Spleen (tissue), 11 donors: ENCODE measurements around the gene CHPF. TPM values are rescaled to one million over a fixed set of nuclear protein-coding genes. Genes with fewer than 3 reads are reported as not detected.
A peak's percentile ranks its signal among the peaks of the same experiment; 100 is the strongest.

ENCODE experiments used
- DNase-seq: peaks from one replicate; pipeline ENCODE4 v3.0.0-alpha.2; 2020
- H3K27ac ChIP-seq, 8 donors: fragments of 200-600 bp; sonication (generic) in 7 of 8; 1 replicate in 4 of 8; 2 replicates in 4 of 8; pipeline versions ENCODE4 v1.5.0 to v1.8.0; 2016 to 2021; ENCODE audit warnings: inconsistent platforms in 4 of 8, mild to moderate bottlenecking in 4 of 8, moderate library complexity in 1 of 8
- H3K27me3 ChIP-seq, 7 donors: fragments of 200-600 bp; sonication (generic) in 6 of 7; replicated peaks in 1 of 7; 1 replicate in 4 of 7; 2 replicates in 3 of 7; pipeline versions ENCODE4 v1.5.0 to v1.8.0; 2016 to 2021; ENCODE audit warnings: inconsistent platforms in 3 of 7, mild to moderate bottlenecking in 1 of 7
- H3K36me3 ChIP-seq, 6 donors: fragments of 200-600 bp; sonication (generic) in 5 of 6; 1 replicate in 4 of 6; 2 replicates in 2 of 6; pipeline versions ENCODE4 v1.5.0 to v1.8.0; 2016 to 2021; ENCODE audit warnings: inconsistent platforms in 2 of 6
- H3K4me1 ChIP-seq, 6 donors: fragments of 200-600 bp; sonication (generic) in 5 of 6; 1 replicate in 3 of 6; 2 replicates in 3 of 6; pipeline versions ENCODE4 v1.5.0 to v1.8.0; 2016 to 2021; ENCODE audit warnings: inconsistent platforms in 3 of 6
- H3K4me3 ChIP-seq, 8 donors: fragments of 200-600 bp; sonication (generic) in 7 of 8; 1 replicate in 4 of 8; 2 replicates in 4 of 8; pipeline versions ENCODE4 v1.5.0 to v1.8.0; 2016 to 2021; ENCODE audit warnings: inconsistent platforms in 4 of 8, mild to moderate bottlenecking in 4 of 8, moderate library complexity in 2 of 8
- H3K9me3 ChIP-seq, 8 donors: fragments of 200-600 bp; sonication (generic) in 7 of 8; 1 replicate in 4 of 8; 2 replicates in 4 of 8; pipeline versions ENCODE4 v1.5.0 to v1.8.0; 2016 to 2021; ENCODE audit warnings: inconsistent platforms in 4 of 8
- POLR2A ChIP-seq, 3 donors: fragments of 450-650 bp; IDR thresholded peaks; one replicate each; pipeline ENCODE4 v1.5.1; 2017; ENCODE audit warnings: antibody characterized with exemption in 3 of 3, mild to moderate bottlenecking in 1 of 3
- POLR2AphosphoS5 ChIP-seq, 3 donors: sonication (generic); formaldehyde crosslinking; IDR thresholded peaks; one replicate each; pipeline ENCODE4 v1.5.1; 2017; ENCODE audit warnings: antibody characterized with exemption in 3 of 3
- WGBS, 5 donors: extraction: QIAGEN DNeasy Blood & Tissue Kit in 3 of 5; methylation state at CpG; one replicate each; pipeline versions ENCODE4 v1.1.5 to v1.1.7; 2013 to 2018; 5-methylcytosine and 5-hydroxymethylcytosine counted together
- intact Hi-C: fragments of 100-400 bp; cut with DNase I; formaldehyde crosslinking; loops from one replicate; pipeline ENCODE4 v1.15.0; 2023; ENCODE audit warnings: low total_unique reads
- polyA plus RNA-seq, 3 donors: library from polyadenylated mRNA; stranded (reverse); fragments of 200-250 nt; gene quantifications; one replicate each; pipeline ENCODE4 v1.2.1, GENCODE V29; 2013
- total RNA-seq, 7 donors: library from RNA; depleted of rRNA in 3 of 7; stranded (reverse); fragments of >200 nt in 3 of 7; fragmentation: NEBNext Ultra II Directional in 4 of 7; extraction: Animal tissue kit (Norgen Biotek cat#: 25700) in 4 of 7; gene quantifications; one replicate each; pipeline versions ENCODE4 v1.1.0 to v1.2.1, GENCODE V29; 2016 to 2021
- TF ChIP-seq, protein P1 (sequence below), 11 experiments: fragments of 200-600 bp in 7 of 11; fragments of 450-650 bp in 4 of 11; sonication (generic) in 4 of 11; IDR thresholded peaks in 8 of 11; conservative IDR thresholded peaks in 3 of 11; 1 replicate in 7 of 11; 2 replicates in 4 of 11; pipeline versions ENCODE4 v1.4.0 to v1.8.0; 2016 to 2021; ENCODE audit warnings: antibody characterized with exemption in 11 of 11, inconsistent platforms in 4 of 11, mild to moderate bottlenecking in 1 of 11
- donor health status: healthy with polysubstance abuse.
- donor health status: DM: no; HTN: no; CAD: no; lungs with moderate emphysema.
- donor health status: DM: no; HTN: no; CAD: no.
- donor health status: Bipolar disorder and iron deficiency.
- donor health status: healthy.
- donor health status: DM: no; HTN: no; CAD: no.
- donor health status: DM: yes; HTN: yes; CAD: no.

CHPF gene
- total and polyA plus RNA-seq, 10 donors: 2.8 to 26.2 (median 13.2) TPM

DNA sequence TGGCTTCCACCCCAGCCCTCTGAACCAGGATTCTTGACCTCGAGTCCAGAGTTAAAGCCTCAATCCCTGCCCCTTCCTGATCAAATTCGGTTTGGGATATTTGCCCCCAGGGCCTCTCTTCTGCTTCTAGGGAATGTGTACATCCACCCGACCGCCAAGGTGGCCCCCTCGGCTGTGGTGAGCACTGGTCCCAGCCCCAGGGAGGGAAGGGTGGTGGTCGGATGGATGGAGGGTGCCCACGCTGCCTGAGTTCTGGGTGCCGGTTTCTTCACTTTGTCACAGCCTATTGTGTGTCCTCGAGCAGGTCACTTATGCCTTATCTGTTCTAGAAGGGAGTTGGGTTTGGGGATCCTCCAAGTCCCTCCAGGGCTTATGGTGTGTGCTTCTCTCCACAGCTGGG is 38.0 kb downstream of the CHPF start:
- peaks cover 4 to 26% (median 18%) of the 10 kb centered on the region in 6 donors for H3K4me1 ChIP-seq
- no peak for DNase-seq
- no peak overlapping the region for H3K27ac ChIP-seq
- TF ChIP-seq POLR2A (IDR thresholded peaks at IDR 0.05): no peak
- TF ChIP-seq POLR2AphosphoS5 (IDR thresholded peaks at IDR 0.05): no peak
- TF ChIP-seq, protein P1, sequence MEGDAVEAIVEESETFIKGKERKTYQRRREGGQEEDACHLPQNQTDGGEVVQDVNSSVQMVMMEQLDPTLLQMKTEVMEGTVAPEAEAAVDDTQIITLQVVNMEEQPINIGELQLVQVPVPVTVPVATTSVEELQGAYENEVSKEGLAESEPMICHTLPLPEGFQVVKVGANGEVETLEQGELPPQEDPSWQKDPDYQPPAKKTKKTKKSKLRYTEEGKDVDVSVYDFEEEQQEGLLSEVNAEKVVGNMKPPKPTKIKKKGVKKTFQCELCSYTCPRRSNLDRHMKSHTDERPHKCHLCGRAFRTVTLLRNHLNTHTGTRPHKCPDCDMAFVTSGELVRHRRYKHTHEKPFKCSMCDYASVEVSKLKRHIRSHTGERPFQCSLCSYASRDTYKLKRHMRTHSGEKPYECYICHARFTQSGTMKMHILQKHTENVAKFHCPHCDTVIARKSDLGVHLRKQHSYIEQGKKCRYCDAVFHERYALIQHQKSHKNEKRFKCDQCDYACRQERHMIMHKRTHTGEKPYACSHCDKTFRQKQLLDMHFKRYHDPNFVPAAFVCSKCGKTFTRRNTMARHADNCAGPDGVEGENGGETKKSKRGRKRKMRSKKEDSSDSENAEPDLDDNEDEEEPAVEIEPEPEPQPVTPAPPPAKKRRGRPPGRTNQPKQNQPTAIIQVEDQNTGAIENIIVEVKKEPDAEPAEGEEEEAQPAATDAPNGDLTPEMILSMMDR (IDR thresholded peaks at IDR 0.05 in 8 of 11, conservative IDR thresholded peaks at IDR 0.05 in 3 of 11): no peak
- H3K27me3 ChIP-seq: peaks cover 0 to 29% (median 17%) of the 10 kb centered on the region in 7 donors
- intact Hi-C loops: no loop called here
- no peaks in the 10 kb centered on the region for H3K9me3 ChIP-seq
- peaks cover 0 to 73% (median 54%) of the 10 kb centered on the region in 6 donors for H3K36me3 ChIP-seq
- WGBS, 5 donors: 87 to 98% (median 93%) methylated on average over 9 of the region's 9 CpGs
- no peak overlapping the region for H3K4me3 ChIP-seq

DNA sequence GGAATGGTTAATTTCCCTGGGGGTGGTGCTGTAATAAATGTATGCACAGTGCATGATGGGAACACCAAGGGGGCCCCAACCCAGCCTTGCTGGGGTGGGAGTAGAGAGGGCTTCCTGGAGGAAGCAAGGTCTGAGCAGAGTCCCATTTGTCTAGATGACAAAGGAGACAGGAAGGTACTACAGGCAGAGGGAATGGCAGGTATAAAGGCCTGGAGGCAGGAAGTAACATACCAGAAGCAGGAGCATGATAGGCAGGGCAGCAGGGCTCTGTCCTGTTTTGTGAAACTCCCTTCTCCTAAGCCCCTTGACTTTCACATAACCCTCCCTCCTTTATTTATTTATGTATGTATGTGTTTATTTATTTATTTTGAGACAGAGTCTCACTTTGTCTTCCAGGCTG is 41.0 kb downstream of the CHPF start:
- Histone ChIP-seq H3K9me3 (no peaks in the 10 kb centered on the region), H3K27ac (no peak overlapping the region), H3K4me1 (peaks cover 7 to 26% (median 19%) of the 10 kb centered on the region in 6 donors), H3K36me3 (peaks cover 0 to 67% (median 51%) of the 10 kb centered on the region in 6 donors), H3K4me3 (no peak overlapping the region), H3K27me3 (peaks cover 0 to 6% (median 2%) of the 10 kb centered on the region in 7 donors)
- intact Hi-C loops: no loop called here
- DNase-seq: no peak
- TF ChIP-seq POLR2A (IDR thresholded peaks at IDR 0.05): no peak
- no peak for TF ChIP-seq POLR2AphosphoS5 (IDR thresholded peaks at IDR 0.05)
- TF ChIP-seq, protein P1 (IDR thresholded peaks at IDR 0.05 in 8 of 11, conservative IDR thresholded peaks at IDR 0.05 in 3 of 11): no peak

DNA sequence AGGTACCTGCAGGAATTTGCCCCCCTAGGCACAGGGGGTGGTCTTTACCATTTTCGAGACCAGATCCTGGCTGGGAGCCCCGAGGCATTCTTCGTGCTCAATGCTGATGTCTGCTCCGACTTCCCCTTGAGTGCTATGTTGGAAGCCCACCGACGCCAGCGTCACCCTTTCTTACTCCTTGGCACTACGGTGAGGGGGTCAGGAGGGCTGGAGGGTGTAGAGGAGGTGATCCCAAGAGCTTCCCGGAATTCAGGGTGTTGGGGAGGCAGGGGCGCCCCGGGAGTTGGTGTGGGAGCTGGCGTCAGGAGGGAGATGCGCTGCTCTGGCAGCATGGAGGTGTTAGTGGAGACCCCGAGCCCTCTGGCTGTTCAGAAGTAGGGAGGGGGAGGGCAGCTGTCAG is 41.8 kb downstream of the CHPF start:
- intact Hi-C loops: no loop called here
- peaks cover 0 to 60% (median 44%) of the 10 kb centered on the region in 6 donors for H3K36me3 ChIP-seq
- TF ChIP-seq, protein P1 (IDR thresholded peaks at IDR 0.05 in 8 of 11, conservative IDR thresholded peaks at IDR 0.05 in 3 of 11): no peak
- TF ChIP-seq POLR2AphosphoS5 (IDR thresholded peaks at IDR 0.05) (no peak), POLR2A (IDR thresholded peaks at IDR 0.05) (no peak)
- H3K27me3 ChIP-seq: peaks cover 0 to 14% (median 10%) of the 10 kb centered on the region in 7 donors
- H3K4me1 ChIP-seq: peaks cover 15 to 33% (median 27%) of the 10 kb centered on the region in 6 donors
- no peak overlapping the region for H3K4me3 ChIP-seq
- DNase-seq: no peak
- no peak overlapping the region for H3K27ac ChIP-seq
- H3K9me3 ChIP-seq: no peaks in the 10 kb centered on the region
- 92 to 97% (median 96%) methylated on average over 13 to 14 of the region's 14 CpGs for WGBS, 5 donors

DNA sequence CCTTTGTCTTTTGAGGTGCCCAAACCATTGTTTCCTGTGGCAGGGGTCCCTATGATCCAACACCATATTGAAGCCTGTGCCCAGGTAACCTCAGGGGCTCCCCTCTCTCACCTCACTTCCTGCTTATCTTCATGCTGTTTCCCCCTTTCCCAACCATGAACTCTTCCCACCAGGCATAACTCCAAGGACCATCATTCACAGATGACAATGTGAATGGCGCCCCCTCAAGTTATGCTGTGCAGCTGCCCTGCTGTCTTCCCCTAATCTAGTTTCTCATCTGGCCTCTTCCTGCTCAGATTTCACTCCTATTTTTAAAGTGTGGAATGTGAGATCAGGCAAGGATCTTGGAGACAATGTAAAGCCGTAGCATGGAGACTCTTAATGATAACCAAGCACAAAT is 43.5 kb downstream of the CHPF start:
- Histone ChIP-seq H3K27ac (no peak overlapping the region), H3K4me3 (peak overlapping the region in 2 of 8 donors; percentile 78 to 94), H3K36me3 (peaks cover 0 to 43% (median 27%) of the 10 kb centered on the region in 6 donors), H3K9me3 (no peaks in the 10 kb centered on the region), H3K4me1 (peaks cover 19 to 48% (median 32%) of the 10 kb centered on the region in 6 donors), H3K27me3 (peaks cover 8 to 31% (median 27%) of the 10 kb centered on the region in 7 donors)
- TF ChIP-seq POLR2A (IDR thresholded peaks at IDR 0.05) (no peak), POLR2AphosphoS5 (IDR thresholded peaks at IDR 0.05) (no peak)
- TF ChIP-seq, protein P1 (IDR thresholded peaks at IDR 0.05 in 8 of 11, conservative IDR thresholded peaks at IDR 0.05 in 3 of 11): no peak
- 82 to 95% (median 93%) methylated on average over 2 of the region's 2 CpGs for WGBS, 5 donors
- DNase-seq: no peak
- intact Hi-C loops: no loop called here
